HG03460 (cell line): ENCODE measurements around the gene ZNF24.

Experiments
- ATAC-seq: cut with Tn5 transposase; IDR thresholded peaks from one replicate; pipeline ENCODE4 v1.9.1; 2021; ENCODE audit not compliant: unreplicated experiment

ZNF24 gene

DNA sequence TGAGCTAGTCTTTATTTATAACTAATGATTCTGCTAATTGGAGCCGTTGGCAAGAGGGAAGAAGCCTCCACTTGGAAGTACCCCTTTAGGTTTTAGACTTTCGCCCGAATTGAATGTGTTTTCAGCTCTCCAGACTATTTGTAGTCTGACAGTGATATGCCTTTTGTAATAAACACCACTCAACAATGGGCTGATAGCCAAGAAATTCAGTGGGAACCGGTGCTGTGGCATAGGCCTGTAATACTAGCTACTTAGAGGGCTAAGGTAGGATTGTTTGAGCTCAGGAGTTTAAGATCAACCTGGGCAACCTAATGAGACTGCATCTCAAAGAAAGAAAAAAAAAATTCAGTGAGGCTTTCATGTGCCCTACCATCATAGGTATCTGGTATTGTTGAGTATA, 40.6 kb downstream of the ZNF24 start:
- no peak for ATAC-seq

DNA sequence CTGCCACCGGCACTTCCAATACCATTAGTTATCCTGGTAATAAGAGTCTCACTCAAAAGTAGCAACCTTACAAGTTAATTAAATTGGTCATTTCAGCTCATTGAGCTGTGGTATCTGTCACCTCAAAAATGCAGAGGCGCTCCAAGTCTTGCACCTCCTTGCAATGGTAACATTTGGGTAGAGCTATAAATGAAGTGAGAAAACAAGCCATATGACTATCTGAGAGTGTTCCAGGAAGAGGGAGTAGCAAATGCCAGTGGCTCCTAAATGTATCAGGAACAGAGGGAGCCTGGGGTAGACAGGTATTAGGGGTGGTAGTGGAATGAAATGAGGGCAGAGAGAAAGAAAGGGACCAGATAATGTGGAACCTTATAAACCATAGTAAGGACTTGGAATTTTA, 48.2 kb downstream of the ZNF24 start:
- ATAC-seq: no peak

- ATAC-seq: no peak
These were observed 53.1 kb downstream of the ZNF24 start for GRCh38 chr18:35291166-35291565.

DNA sequence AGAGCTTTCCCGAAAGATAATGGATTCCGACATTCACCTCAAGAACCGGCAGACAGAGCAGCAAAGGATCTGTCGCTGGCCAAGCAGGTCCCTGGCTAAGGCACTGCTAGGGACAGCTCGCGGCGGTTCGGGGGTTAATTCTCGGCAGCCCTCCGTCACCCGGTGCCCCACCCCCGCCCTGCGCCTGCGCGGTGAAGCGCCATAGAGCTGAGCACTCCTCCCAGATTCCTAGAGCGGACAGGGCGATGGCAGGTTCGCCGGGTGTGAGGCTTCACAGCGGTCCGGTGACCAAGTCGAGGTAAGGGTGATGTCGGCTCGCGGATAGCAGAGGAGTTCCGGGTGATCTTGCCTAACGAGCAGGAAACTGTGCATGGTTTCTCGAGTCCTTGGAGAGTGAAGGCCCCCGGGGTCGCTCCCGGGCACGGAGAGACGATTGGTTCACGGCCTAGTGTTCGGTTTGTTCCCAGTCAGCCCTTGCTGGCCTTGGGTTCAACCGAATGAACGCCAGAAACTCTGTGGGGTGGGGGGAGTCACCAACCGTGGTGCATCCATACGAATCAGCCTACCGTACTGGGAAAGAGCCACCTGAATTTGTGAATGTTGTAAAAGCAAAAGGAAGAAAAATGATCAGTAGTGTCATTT, 54.0 kb downstream of the ZNF24 start, which contains the start of gene ZSCAN30:
Gene ZSCAN30 (minus strand): TSS at position 136 of the 642 bp plus-strand sequence. CDS start 25,877 bp downstream, outside the sequence.
- peak; percentile 94 for ATAC-seq

GRCh38 chr18:35289727-35290093, 54.5 kb downstream of the ZNF24 start:
- ATAC-seq: peak; percentile 28

- no peak for ATAC-seq
These were observed 54.9 kb downstream of the ZNF24 start for GRCh38 chr18:35289293-35289692.

- no peak for ATAC-seq
These were observed 59.4 kb downstream of the ZNF24 start for GRCh38 chr18:35284841-35285240.

DNA sequence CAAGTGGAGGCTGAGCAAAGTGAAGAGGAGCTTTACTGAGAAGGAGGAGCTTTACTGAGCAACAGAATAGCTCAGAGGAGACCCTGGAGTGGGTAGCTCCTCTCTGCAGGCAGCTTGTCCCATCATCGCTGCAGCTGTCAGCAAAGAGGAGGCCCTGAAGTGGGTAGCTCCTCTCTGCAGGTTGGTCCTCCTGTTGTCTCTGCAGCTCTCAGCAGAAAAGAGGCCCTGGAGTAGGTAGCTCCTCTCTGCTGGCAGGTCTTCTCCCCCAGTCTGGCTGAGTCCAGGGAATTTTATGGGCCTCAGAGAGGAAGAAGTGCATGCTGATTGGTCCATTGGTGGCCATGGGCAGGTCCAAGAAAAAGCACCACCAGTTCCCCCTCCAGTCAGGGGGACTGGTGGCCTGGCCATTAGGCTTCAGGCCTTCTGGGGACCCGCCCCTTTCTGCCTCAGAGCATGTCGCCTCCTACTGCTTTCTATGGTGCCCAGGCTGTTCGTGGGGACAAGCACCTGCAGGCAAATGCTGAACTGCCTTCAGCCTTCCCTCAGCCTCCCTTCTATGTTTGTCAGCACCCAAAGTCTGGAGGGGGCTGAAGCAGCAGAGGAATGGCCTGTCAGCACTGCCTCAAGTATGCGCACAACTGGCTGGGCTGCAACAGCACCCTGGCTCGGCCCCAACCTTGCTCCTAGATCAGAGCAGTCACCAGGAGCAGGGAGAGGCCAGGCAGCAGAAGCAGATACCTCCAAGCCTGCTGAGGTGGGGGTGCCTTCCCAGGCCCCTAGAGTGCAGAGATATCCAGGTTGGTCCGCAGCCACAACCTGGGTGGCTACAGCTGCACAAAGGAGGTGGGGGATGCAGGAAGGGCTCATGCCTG, 60.1 kb downstream of the ZNF24 start:
- no peak for ATAC-seq

DNA sequence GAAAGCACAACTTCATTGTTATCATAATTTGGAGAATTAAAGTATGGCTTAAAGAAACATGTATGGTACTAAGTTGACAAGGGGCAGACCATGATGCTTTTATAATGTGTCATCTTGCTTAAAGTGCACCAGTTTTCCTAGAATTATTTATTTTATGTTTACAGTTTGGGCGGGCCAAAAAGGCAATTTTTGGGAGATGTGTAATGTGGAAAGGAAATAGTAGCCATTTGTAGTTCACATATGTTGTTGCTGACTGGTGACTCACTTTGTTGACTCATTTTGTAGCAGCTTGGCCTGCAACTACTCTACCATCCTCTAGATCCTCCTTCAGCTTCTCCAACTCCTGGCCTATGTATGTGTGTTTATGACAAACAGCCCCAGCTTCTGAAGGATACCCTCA, 61.9 kb downstream of the ZNF24 start:
- ATAC-seq: no peak
